Ovary (tissue), 9 donors: ENCODE results near the gene LTBP2. TPM values are rescaled to one million over a fixed set of nuclear protein-coding genes. Genes with fewer than 3 reads are reported as not detected.

Source experiments
- DNase-seq, 5 donors: peaks; one replicate each; pipeline ENCODE4 v3.0.0-alpha.2; 2019 to 2020
- H3K27ac ChIP-seq, 2 donors: fragments of 200-600 bp; one replicate each; pipeline versions ENCODE4 v1.5.1 to v1.8.0; 2019 to 2022
- H3K27me3 ChIP-seq: fragments of 200-600 bp; one replicate; pipeline ENCODE4 v1.8.0; 2022
- H3K36me3 ChIP-seq: fragments of 200-600 bp; sonication (generic); one replicate; pipeline ENCODE4 v1.5.1; 2019
- H3K4me1 ChIP-seq: one replicate; pipeline ENCODE4 v1.8.1; 2013; ENCODE audit warnings: mild to moderate bottlenecking, moderate library complexity; ENCODE audit not compliant: insufficient read depth
- H3K4me3 ChIP-seq: fragments of 200-600 bp; sonication (generic); one replicate; pipeline ENCODE4 v1.5.1; 2017
- H3K9me3 ChIP-seq, 2 donors: fragments of 200-600 bp in 1 of 2; sonication (generic) in 1 of 2; one replicate each; pipeline versions ENCODE4 v1.5.1 to v1.8.1; 2013 to 2019; ENCODE audit warnings: mild to moderate bottlenecking in 1 of 2, moderate library complexity in 1 of 2
- CTCF ChIP-seq, 3 donors: fragments of 450-650 bp in 2 of 3; fragments of 200-600 bp in 1 of 3; IDR thresholded peaks; one replicate each; pipeline versions ENCODE4 v1.5.1 to v1.8.0; 2016 to 2022; ENCODE audit warnings: antibody characterized with exemption in 3 of 3, mild to moderate bottlenecking in 1 of 3
- EP300 ChIP-seq: sonication (generic); formaldehyde crosslinking; IDR thresholded peaks from one replicate; pipeline ENCODE4 v1.6.1; 2017; ENCODE audit warnings: antibody characterized with exemption
- POLR2A ChIP-seq: fragments of 450-650 bp; IDR thresholded peaks from one replicate; pipeline ENCODE4 v1.6.1; 2017; ENCODE audit warnings: antibody characterized with exemption, mild to moderate bottlenecking, moderate library complexity
- WGBS, 3 donors: extraction: QIAGEN DNeasy Blood & Tissue Kit in 1 of 3; methylation state at CpG; one replicate each; pipeline versions ENCODE4 v1.1.5 to v1.1.7; 2013 to 2017; 5-methylcytosine and 5-hydroxymethylcytosine counted together
- intact Hi-C, 4 donors: fragments of 100-400 bp; cut with DNase I; formaldehyde crosslinking; loops; one replicate each; pipeline versions ENCODE4 v1.11.0 to v1.15.1; 2022 to 2023
- polyA plus RNA-seq, 2 donors: library from polyadenylated mRNA; stranded (reverse); fragments of 200-250 nt in 1 of 2; fragments of 350-450 nt in 1 of 2; fragmentation: Illumina TruSeq in 1 of 2; extraction: RNeasy Lipid Tissue Mini Kit (QIAGEN cat#74804) in 1 of 2; gene quantifications; one replicate each; pipeline ENCODE4 v1.2.3, GENCODE V29; 2013 to 2014
- total RNA-seq, 7 donors: library from RNA; depleted of rRNA in 2 of 7; stranded (reverse); fragments of >200 nt in 2 of 7; fragmentation: NEBNext Ultra II Directional in 3 of 7; extraction: Animal tissue kit (Norgen Biotek cat#: 25700) in 3 of 7; gene quantifications; one replicate each; pipeline versions ENCODE4 v1.1.0 to v1.2.4, GENCODE V29; 2016 to 2023
- donor health status: DM: no; HTN: no; CAD: no; lungs with moderate emphysema.
- donor health status: DM: no; HTN: no; CAD: no.
- donor health status: Bipolar disorder and iron deficiency.
- donor health status: DM: yes; HTN: yes; CAD: no.
- donor health status: DM: no; HTN: no; CAD: no.
- donor health status: DM: yes; HTN: yes; CAD: no.

Gene LTBP2
- total and polyA plus RNA-seq, 9 donors = 31.4 to 85.0 (median 60.0) TPM

GRCh38 chr14:74507085-74507484 lies 105.0 kb downstream of the LTBP2 start:
- Histone ChIP-seq H3K27ac (no peak overlapping the region), H3K4me3 (no peak overlapping the region), H3K4me1 (peaks cover 2% of the 10 kb centered on the region), H3K9me3 (no peaks in the 10 kb centered on the region), H3K36me3 (no peaks in the 10 kb centered on the region), H3K27me3 (no peaks in the 10 kb centered on the region)
- 76 to 80% (median 79%) methylated on average over 8 of the region's 8 CpGs for WGBS, 3 donors
- peak in 1 of 5 donors; percentile 15 for DNase-seq
- intact Hi-C loops = loop anchor here in 1 of 4 donors (10.0 kb wide), 1 partner anchor 208 kb away; the partner anchor contains the start of genes AREL1 and FCF1
- TF ChIP-seq EP300 (no peak), CTCF (IDR thresholded peaks at IDR 0.05) (no peak), POLR2A (no peak)

GRCh38 chr14:74506411-74506851 lies 105.6 kb downstream of the LTBP2 start:
- Histone ChIP-seq H3K4me3 (no peak overlapping the region), H3K4me1 (peaks cover 3% of the 10 kb centered on the region), H3K36me3 (no peaks in the 10 kb centered on the region), H3K27me3 (no peaks in the 10 kb centered on the region), H3K9me3 (no peaks in the 10 kb centered on the region), H3K27ac (no peak overlapping the region)
- WGBS, 3 donors = 93 to 96% (median 94%) methylated on average over 13 of the region's 13 CpGs
- TF ChIP-seq EP300 = no peak
- TF ChIP-seq CTCF (IDR thresholded peaks at IDR 0.05) = no peak
- no peak for TF ChIP-seq POLR2A
- peak in 1 of 5 donors; percentile 21 for DNase-seq
- intact Hi-C loops = loop anchor here in 1 of 4 donors (10.0 kb wide), 1 partner anchor 208 kb away; the partner anchor contains the start of genes AREL1 and FCF1

GRCh38 chr14:74505831-74506230 lies 106.2 kb downstream of the LTBP2 start:
- H3K36me3 ChIP-seq = no peaks in the 10 kb centered on the region
- peaks cover 3% of the 10 kb centered on the region for H3K4me1 ChIP-seq
- 82 to 84% (median 83%) methylated on average over 17 of the region's 17 CpGs for WGBS, 3 donors
- TF ChIP-seq POLR2A (no peak), CTCF (IDR thresholded peaks at IDR 0.05) (no peak), EP300 (no peak)
- peak in 1 of 5 donors; percentile 16 for DNase-seq
- H3K27me3 ChIP-seq = no peaks in the 10 kb centered on the region
- no peaks in the 10 kb centered on the region for H3K9me3 ChIP-seq
- H3K4me3 ChIP-seq = no peak overlapping the region
- no peak overlapping the region for H3K27ac ChIP-seq
- intact Hi-C loops = loop anchor here in 1 of 4 donors (10.0 kb wide), 1 partner anchor 209 kb away; the partner anchor contains the start of genes AREL1 and FCF1

GRCh38 chr14:74504874-74505720 lies 106.9 kb downstream of the LTBP2 start:
- intact Hi-C loops = loop anchor here in 2 of 4 donors (5.0 to 10.0 kb wide), 2 partner anchors 107 to 210 kb away; partner anchors contain the start of genes LTBP2 (in 2 of the 2), AREL1 (in 1 of the 2) and FCF1 (in 1 of the 2)
- no peaks in the 10 kb centered on the region for H3K36me3 ChIP-seq
- H3K4me1 ChIP-seq = peaks cover 3% of the 10 kb centered on the region
- no peak overlapping the region for H3K4me3 ChIP-seq
- TF ChIP-seq POLR2A (no peak), CTCF (IDR thresholded peaks at IDR 0.05) (no peak), EP300 (no peak)
- H3K27ac ChIP-seq = no peak overlapping the region
- WGBS, 3 donors = 89 to 90% (median 89%) methylated on average over 19 to 20 of the region's 20 CpGs
- DNase-seq = no peak
- no peaks in the 10 kb centered on the region for H3K27me3 ChIP-seq
- no peaks in the 10 kb centered on the region for H3K9me3 ChIP-seq
